T-helper 2 cell (primary cell): ENCODE data around the gene IL31.
A peak's percentile ranks its signal among the peaks of the same experiment; 100 is the strongest.
"Not testable (repeated sequence)": the region's sequence is repeated elsewhere in the genome, so short reads cannot be mapped to it uniquely, and the experiment has no call there.

Source experiments
- DNase-seq, 5 experiments: peaks; one replicate each; pipeline versions ENCODE4 v3.0.0 to v3.0.0-alpha.2; 2012 to 2022
- total RNA-seq, 2 donors: gene quantifications; one replicate each; lab custom pipeline; 2026; lab: John Stamatoyannopoulos, UW

IL31 gene
- 0 to 0.62 reads per million in 2 donors for total RNA-seq

GRCh38 chr12:122174155-122174845 is at the start of gene IL31:
IL31 (minus strand) TSS chr12:122174221; CDS start chr12:122174172, 49 bp downstream.
- DNase-seq, result no peak

GRCh38 chr12:122216445-122216844 is 42.4 kb upstream of the IL31 start:
- no peak for DNase-seq

- DNase-seq, result no peak
Observed at GRCh38 chr12:122215771-122216170, 41.8 kb upstream of the IL31 start.

GRCh38 chr12:122208073-122208820 is 34.2 kb upstream of the IL31 start:
- no peak for DNase-seq

GRCh38 chr12:122207391-122207790 is 33.4 kb upstream of the IL31 start:
- no peak for DNase-seq

GRCh38 chr12:122206976-122207375 is 33.0 kb upstream of the IL31 start:
- DNase-seq, result no peak

GRCh38 chr12:122206111-122206881 is 32.3 kb upstream of the IL31 start:
- DNase-seq, result no peak

- no peak for DNase-seq
Observed at GRCh38 chr12:122205053-122205925, 31.3 kb upstream of the IL31 start.

- DNase-seq, result no peak
Observed at GRCh38 chr12:122204167-122205052, 30.4 kb upstream of the IL31 start.

GRCh38 chr12:122203301-122204166 is 29.5 kb upstream of the IL31 start, which contains the start of gene B3GNT4:
B3GNT4 (plus strand) TSS chr12:122203709; CDS start chr12:122204619, 910 bp downstream.
- DNase-seq, result peak; percentile 38 to 66 (median 58)

- DNase-seq, result not testable (repeated sequence)
Observed at GRCh38 chr12:122202811-122203210, 28.8 kb upstream of the IL31 start.

GRCh38 chr12:122202017-122202416 is 28.0 kb upstream of the IL31 start:
- no peak for DNase-seq

GRCh38 chr12:122201381-122201780 is 27.4 kb upstream of the IL31 start:
- DNase-seq, result no peak

- no peak for DNase-seq
Observed at GRCh38 chr12:122200541-122201175, 26.6 kb upstream of the IL31 start.

- DNase-seq, result no peak
Observed at GRCh38 chr12:122199484-122200355, 25.7 kb upstream of the IL31 start.

GRCh38 chr12:122197612-122197966 is 23.6 kb upstream of the IL31 start:
- no peak for DNase-seq

- no peak for DNase-seq
Observed at GRCh38 chr12:122195405-122195804, 21.4 kb upstream of the IL31 start.

- DNase-seq, result no peak
Observed at GRCh38 chr12:122194804-122195203, 20.8 kb upstream of the IL31 start.

- no peak for DNase-seq
Observed at GRCh38 chr12:122192441-122192840, 18.4 kb upstream of the IL31 start.
